Measurements from ENCODE around the gene COL4A1. TPM values are rescaled to one million over a fixed set of nuclear protein-coding genes. Genes with fewer than 3 reads are reported as not detected.

The COL4A1 gene
- total and polyA plus RNA-seq, 4 donors = 73.3 to 910 (median 472) TPM

- Histone ChIP-seq H3K9me3 (ENCODE audit: control insufficient read depth, low read length) (no peaks in the 10 kb centered on the region), H3K4me1 (ENCODE audit: control insufficient read depth in 1 of 2, insufficient read depth in 2 of 2, low read length in 2 of 2) (peaks cover 2 to 3% of the 10 kb centered on the region in 2 donors), H3K4me3 (ENCODE audit: low read length in 2 of 2) (no peak overlapping the region), H3K27me3 (ENCODE audit: control insufficient read depth in 1 of 2, insufficient read depth in 2 of 2, low read length in 1 of 2) (no peaks in the 10 kb centered on the region), H3K27ac (ENCODE audit: low read depth in 1 of 2, low read length in 2 of 2) (peak overlapping the region in 1 of 2 donors; percentile 31), H3K36me3 (ENCODE audit: control insufficient read depth in 1 of 2, insufficient read depth in 2 of 2, low read length in 1 of 2) (no peaks in the 10 kb centered on the region)
- ATAC-seq (ENCODE audit: low FRiP score) = no peak
- no peak for DNase-seq
- intact Hi-C loops (cut with DNase I) = loop anchor here in 1 of 2 donors (10.0 kb wide), 1 partner anchor 671 kb away; no protein-coding TSS in a partner anchor
- 95 to 96% methylated on average over 10 of the region's 10 CpGs for WGBS, 2 donors
Measured at GRCh38 chr13:110125613-110126272, 181.2 kb downstream of the COL4A1 start.

GRCh38 chr13:110125157-110125556, 181.8 kb downstream of the COL4A1 start:
- H3K27ac ChIP-seq (ENCODE audit: low read depth in 1 of 2, low read length in 2 of 2) = no peak overlapping the region

GRCh38 chr13:110124201-110124940, 182.6 kb downstream of the COL4A1 start:
- peaks cover 2 to 3% of the 10 kb centered on the region in 2 donors for H3K4me1 ChIP-seq (ENCODE audit: control insufficient read depth in 1 of 2, insufficient read depth in 2 of 2, low read length in 2 of 2)
- H3K27me3 ChIP-seq (ENCODE audit: control insufficient read depth in 1 of 2, insufficient read depth in 2 of 2, low read length in 1 of 2) = no peaks in the 10 kb centered on the region
- H3K36me3 ChIP-seq (ENCODE audit: control insufficient read depth in 1 of 2, insufficient read depth in 2 of 2, low read length in 1 of 2) = no peaks in the 10 kb centered on the region
- no peaks in the 10 kb centered on the region for H3K9me3 ChIP-seq (ENCODE audit: control insufficient read depth, low read length)
- H3K27ac ChIP-seq (ENCODE audit: low read depth in 1 of 2, low read length in 2 of 2) = no peak overlapping the region
- ATAC-seq (ENCODE audit: low FRiP score) = no peak
- no peak for DNase-seq
- intact Hi-C loops (cut with DNase I) = loop anchor here in 1 of 2 donors (10.0 kb wide), 1 partner anchor 670 kb away; no protein-coding TSS in a partner anchor
- 95 to 97% methylated on average over 14 of the region's 14 CpGs for WGBS, 2 donors
- no peak overlapping the region for H3K4me3 ChIP-seq (ENCODE audit: low read length in 2 of 2)

More at GRCh38 chr13:110125157-110125556, 181.8 kb downstream of the COL4A1 start:
- no peaks in the 10 kb centered on the region for H3K36me3 ChIP-seq (ENCODE audit: control insufficient read depth in 1 of 2, insufficient read depth in 2 of 2, low read length in 1 of 2)
- peaks cover 2 to 3% of the 10 kb centered on the region in 2 donors for H3K4me1 ChIP-seq (ENCODE audit: control insufficient read depth in 1 of 2, insufficient read depth in 2 of 2, low read length in 2 of 2)
- ATAC-seq (ENCODE audit: low FRiP score) (no peak), DNase-seq (no peak)
- no peaks in the 10 kb centered on the region for H3K27me3 ChIP-seq (ENCODE audit: control insufficient read depth in 1 of 2, insufficient read depth in 2 of 2, low read length in 1 of 2)
- intact Hi-C loops (cut with DNase I) = loop anchor here in 1 of 2 donors (10.0 kb wide), 1 partner anchor 670 kb away; no protein-coding TSS in a partner anchor
- H3K9me3 ChIP-seq (ENCODE audit: control insufficient read depth, low read length) = no peaks in the 10 kb centered on the region
- WGBS, 2 donors = 94% methylated on average over 10 of the region's 10 CpGs
- H3K4me3 ChIP-seq (ENCODE audit: low read length in 2 of 2) = no peak overlapping the region

- intact Hi-C loops (cut with DNase I) = loop anchor here in 1 of 2 donors (10.0 kb wide), 1 partner anchor 668 kb away; no protein-coding TSS in a partner anchor
- peaks cover 2 to 3% of the 10 kb centered on the region in 2 donors for H3K4me1 ChIP-seq (ENCODE audit: control insufficient read depth in 1 of 2, insufficient read depth in 2 of 2, low read length in 2 of 2)
- H3K27me3 ChIP-seq (ENCODE audit: control insufficient read depth in 1 of 2, insufficient read depth in 2 of 2, low read length in 1 of 2) = no peaks in the 10 kb centered on the region
- no peaks in the 10 kb centered on the region for H3K36me3 ChIP-seq (ENCODE audit: control insufficient read depth in 1 of 2, insufficient read depth in 2 of 2, low read length in 1 of 2)
- ATAC-seq (ENCODE audit: low FRiP score) = no peak
- H3K4me3 ChIP-seq (ENCODE audit: low read length in 2 of 2) = no peak overlapping the region
- WGBS, 2 donors = 31 to 40% methylated on average over 19 of the region's 19 CpGs
- H3K27ac ChIP-seq (ENCODE audit: low read depth in 1 of 2, low read length in 2 of 2) = peak overlapping the region in 1 of 2 donors; percentile 9
- no peak for DNase-seq
- H3K9me3 ChIP-seq (ENCODE audit: control insufficient read depth, low read length) = no peaks in the 10 kb centered on the region
Measured at GRCh38 chr13:110123041-110123809, 183.7 kb downstream of the COL4A1 start.

- 84 to 85% methylated on average over 6 of the region's 6 CpGs for WGBS, 2 donors
- H3K27ac ChIP-seq (ENCODE audit: low read depth in 1 of 2, low read length in 2 of 2) = no peak overlapping the region
- H3K27me3 ChIP-seq (ENCODE audit: control insufficient read depth in 1 of 2, insufficient read depth in 2 of 2, low read length in 1 of 2) = no peaks in the 10 kb centered on the region
- H3K36me3 ChIP-seq (ENCODE audit: control insufficient read depth in 1 of 2, insufficient read depth in 2 of 2, low read length in 1 of 2) = no peaks in the 10 kb centered on the region
- DNase-seq (no peak), ATAC-seq (ENCODE audit: low FRiP score) (no peak)
- intact Hi-C loops (cut with DNase I) = loop anchor here in 1 of 2 donors (10.0 kb wide), 1 partner anchor 667 kb away; no protein-coding TSS in a partner anchor
- no peaks in the 10 kb centered on the region for H3K9me3 ChIP-seq (ENCODE audit: control insufficient read depth, low read length)
- no peak overlapping the region for H3K4me3 ChIP-seq (ENCODE audit: low read length in 2 of 2)
- peaks cover 2 to 3% of the 10 kb centered on the region in 2 donors for H3K4me1 ChIP-seq (ENCODE audit: control insufficient read depth in 1 of 2, insufficient read depth in 2 of 2, low read length in 2 of 2)
Measured at GRCh38 chr13:110121422-110122083, 185.4 kb downstream of the COL4A1 start.

- Histone ChIP-seq H3K4me3 (ENCODE audit: low read length in 2 of 2) (no peak overlapping the region), H3K4me1 (ENCODE audit: control insufficient read depth in 1 of 2, insufficient read depth in 2 of 2, low read length in 2 of 2) (peaks cover 0 to 2% of the 10 kb centered on the region in 2 donors), H3K36me3 (ENCODE audit: control insufficient read depth in 1 of 2, insufficient read depth in 2 of 2, low read length in 1 of 2) (no peaks in the 10 kb centered on the region), H3K9me3 (ENCODE audit: control insufficient read depth, low read length) (no peaks in the 10 kb centered on the region), H3K27me3 (ENCODE audit: control insufficient read depth in 1 of 2, insufficient read depth in 2 of 2, low read length in 1 of 2) (no peaks in the 10 kb centered on the region), H3K27ac (ENCODE audit: low read depth in 1 of 2, low read length in 2 of 2) (no peak overlapping the region)
- ATAC-seq (ENCODE audit: low FRiP score) (no peak), DNase-seq (no peak)
- intact Hi-C loops (cut with DNase I) = loop anchor here in 1 of 2 donors (10.0 kb wide), 1 partner anchor 665 kb away; no protein-coding TSS in a partner anchor
- WGBS, 2 donors = 88 to 90% methylated on average over 18 of the region's 18 CpGs
Measured at GRCh38 chr13:110119935-110120905, 186.7 kb downstream of the COL4A1 start.

GRCh38 chr13:110118106-110118505, 188.9 kb downstream of the COL4A1 start:
- 71 to 74% methylated on average over 11 of the region's 11 CpGs for WGBS, 2 donors
- Histone ChIP-seq H3K27me3 (ENCODE audit: control insufficient read depth in 1 of 2, insufficient read depth in 2 of 2, low read length in 1 of 2) (no peaks in the 10 kb centered on the region), H3K4me1 (ENCODE audit: control insufficient read depth in 1 of 2, insufficient read depth in 2 of 2, low read length in 2 of 2) (peaks cover 0 to 2% of the 10 kb centered on the region in 2 donors), H3K27ac (ENCODE audit: low read depth in 1 of 2, low read length in 2 of 2) (no peak overlapping the region), H3K9me3 (ENCODE audit: control insufficient read depth, low read length) (no peaks in the 10 kb centered on the region), H3K36me3 (ENCODE audit: control insufficient read depth in 1 of 2, insufficient read depth in 2 of 2, low read length in 1 of 2) (no peaks in the 10 kb centered on the region), H3K4me3 (ENCODE audit: low read length in 2 of 2) (no peak overlapping the region)
- DNase-seq = no peak
- no peak for ATAC-seq (ENCODE audit: low FRiP score)
- intact Hi-C loops (cut with DNase I) = no loop called here

All from aorta (tissue), 5 donors.